GM19468 (cell line): ENCODE results near the gene MLLT10.

Experiments
- ATAC-seq: cut with Tn5 transposase; IDR thresholded peaks from one replicate; pipeline ENCODE4 v1.9.1; 2021; ENCODE audit warnings: mild to moderate bottlenecking, moderate library complexity, moderate number of reproducible peaks; ENCODE audit not compliant: unreplicated experiment; ENCODE audit errors: extremely low read depth

The MLLT10 gene

DNA sequence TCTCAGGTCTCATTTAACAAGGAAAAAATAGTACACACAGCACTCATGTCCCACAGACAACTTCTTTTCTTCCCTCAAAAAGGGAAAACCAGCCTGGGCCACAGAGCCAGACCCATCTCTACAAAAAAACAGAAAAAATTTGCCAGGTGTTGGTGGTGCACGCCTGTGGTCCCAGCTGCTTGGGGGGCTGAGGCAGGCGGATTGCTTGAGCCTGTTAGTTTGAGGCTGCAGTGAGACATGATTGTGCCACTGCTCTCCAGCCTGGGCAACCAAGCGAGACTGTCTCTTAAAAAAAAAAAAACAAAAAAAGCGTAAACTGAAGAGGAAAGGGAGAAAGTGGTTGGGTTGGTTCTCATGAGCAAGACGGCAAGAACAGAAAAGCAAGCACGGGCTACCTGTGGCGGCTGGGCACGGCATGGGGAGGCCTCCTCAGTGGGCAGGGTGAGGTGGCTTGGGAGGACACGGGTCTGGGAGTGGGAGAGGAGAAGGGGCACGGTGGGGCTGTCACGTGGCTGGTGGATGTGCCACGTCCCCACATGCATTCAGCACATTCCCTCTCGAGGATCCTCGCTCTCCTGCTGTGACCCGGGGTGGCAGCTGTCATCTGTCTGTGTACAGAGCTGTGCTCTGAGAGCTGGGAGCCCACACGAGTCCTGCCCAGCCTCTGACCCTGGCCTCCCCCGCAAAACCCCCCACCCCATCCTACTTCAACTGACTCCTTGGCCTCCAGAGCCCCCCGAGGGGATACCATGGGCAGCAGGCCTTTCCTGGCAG lies 219.7 kb downstream of the MLLT10 start:
- ATAC-seq: no peak

DNA sequence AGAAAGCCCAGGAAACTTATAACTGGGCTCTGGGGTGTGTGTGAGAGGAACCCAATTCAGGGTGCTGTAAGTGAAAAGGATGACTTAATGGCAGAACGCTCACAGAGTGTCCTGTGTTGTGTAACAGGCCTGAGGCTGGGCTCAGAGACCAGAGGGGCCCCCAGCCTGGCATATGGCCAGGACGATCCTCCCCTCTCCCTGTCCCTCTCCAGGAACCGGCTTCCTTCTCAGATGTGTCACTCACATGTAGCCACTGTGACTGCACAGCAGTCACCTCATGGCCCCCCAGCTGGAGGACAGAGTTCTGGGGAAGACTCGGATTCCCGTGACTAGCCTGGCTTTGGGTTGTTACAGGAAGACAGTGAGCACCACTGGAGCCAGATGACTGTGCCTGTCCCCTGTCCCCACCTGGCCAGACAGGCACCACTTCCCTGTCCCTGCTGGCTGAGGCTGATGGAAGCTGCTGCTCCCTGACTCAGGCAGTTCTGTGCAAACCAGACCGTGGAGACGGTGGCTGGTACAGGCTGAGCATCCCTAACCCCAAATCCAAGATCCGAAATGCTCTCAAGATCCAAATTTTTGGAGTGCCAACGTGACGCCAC lies 220.5 kb downstream of the MLLT10 start:
- ATAC-seq: no peak

DNA sequence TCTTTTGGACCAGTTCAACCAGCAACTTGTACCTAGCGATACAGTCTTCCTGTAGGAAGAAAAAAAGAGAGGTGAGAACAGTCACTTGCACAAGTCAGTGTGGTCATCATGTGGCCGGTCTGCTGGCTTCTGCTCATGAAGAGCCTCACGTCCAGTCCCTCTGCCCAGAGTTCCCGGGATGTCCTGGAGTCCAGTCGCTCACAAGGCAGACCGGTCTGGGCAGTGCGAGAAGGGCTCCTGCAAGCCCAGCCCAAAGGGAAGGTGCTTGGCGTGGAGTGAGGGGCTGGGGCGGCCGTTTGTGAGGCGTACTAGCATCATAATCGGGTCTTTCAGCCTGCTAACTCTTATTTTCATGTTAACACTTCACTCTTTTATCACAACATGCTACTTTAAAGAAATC lies 222.7 kb downstream of the MLLT10 start:
- no peak for ATAC-seq

DNA sequence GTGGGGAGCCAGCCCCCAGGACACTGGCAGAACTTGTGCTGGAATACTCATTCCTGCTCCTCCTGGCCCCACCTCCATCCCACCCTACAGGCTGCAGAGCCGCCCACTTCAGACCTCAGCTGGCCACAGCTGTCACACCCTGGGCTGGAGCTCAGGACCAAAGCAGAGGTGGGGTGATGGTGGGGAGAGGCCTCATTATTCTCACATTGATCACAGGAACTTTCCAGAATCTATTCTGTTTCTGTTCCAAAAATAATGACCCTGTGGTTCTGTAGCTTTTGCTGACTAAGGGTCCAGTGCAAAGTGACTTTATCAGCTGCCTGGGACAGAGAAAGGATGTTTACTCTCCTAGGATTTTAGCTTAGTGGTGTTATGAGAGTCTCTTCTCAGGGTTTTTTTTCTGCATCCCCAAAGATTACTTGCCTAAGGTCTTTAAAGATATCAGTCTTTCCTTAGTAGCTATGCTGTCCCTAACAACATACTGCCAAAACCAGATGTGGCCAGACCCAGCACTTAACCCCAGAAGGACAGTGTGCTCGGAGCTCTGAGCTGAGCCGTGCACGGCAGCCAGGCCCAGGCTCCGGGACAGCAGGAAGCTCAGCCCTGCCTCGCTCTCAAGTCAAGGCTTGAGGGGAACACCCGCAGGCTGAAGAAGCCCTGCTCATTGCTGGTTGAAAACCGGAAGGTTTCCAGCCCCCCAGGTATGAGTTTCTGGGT lies 223.3 kb downstream of the MLLT10 start:
- ATAC-seq: no peak

DNA sequence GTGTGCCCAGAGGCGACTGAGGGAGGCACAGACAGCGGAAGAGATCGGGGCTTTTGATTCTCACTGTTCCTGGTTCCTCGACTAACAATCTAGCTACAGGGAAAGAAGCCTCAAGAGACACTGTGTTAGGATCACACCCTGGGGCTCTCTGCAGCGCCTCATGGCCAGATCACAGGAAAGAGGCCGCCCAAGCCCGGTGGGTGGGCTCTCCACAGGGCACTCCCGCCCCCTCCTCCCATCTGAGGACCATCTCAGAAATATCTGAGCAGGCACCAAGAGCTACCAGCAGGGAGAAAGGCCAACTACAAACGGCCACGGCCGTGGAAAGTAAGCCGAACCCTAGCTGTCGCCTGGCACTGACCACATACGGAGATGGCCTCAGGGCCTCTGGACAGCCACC lies 224.2 kb downstream of the MLLT10 start:
- no peak for ATAC-seq

DNA sequence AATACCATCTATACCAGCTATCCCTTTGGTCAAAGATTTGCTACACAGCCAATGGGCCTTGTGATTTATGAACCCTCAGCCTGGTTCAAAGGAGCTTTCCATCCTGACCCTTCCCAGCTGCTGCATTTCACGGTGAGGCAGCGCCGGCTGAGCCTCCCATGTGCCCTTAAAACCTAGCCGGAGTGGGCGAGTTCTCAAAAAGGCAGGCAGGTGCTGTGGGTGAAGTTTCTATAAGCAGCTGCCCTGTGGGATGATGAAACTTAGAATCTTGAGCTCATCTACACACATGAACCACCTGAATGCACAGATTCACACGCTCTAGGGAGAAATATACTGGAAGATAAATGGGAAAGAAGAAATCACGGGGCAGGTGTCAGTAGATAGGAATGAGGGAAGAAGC lies 224.7 kb downstream of the MLLT10 start:
- no peak for ATAC-seq

DNA sequence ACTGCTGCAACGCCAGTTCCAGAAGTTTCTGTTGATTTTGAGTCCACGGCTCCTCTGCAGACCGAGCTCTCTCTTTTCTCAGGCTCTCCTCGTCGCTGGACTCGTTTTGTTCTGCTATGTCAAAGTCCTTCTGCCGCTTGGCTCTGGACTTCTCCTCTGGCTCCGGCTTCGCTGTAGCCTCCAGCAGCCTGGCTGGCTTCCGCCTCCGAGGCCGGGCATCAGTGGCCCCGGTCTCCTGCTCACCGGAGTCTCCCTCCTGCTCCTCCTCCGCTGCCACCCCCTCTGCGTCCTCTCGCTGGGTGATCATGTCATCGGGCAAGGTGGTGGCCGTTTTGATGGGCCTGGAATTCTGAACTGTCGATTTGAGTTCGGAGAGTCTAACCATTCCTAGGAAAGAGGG lies 225.2 kb downstream of the MLLT10 start:
- ATAC-seq: no peak

DNA sequence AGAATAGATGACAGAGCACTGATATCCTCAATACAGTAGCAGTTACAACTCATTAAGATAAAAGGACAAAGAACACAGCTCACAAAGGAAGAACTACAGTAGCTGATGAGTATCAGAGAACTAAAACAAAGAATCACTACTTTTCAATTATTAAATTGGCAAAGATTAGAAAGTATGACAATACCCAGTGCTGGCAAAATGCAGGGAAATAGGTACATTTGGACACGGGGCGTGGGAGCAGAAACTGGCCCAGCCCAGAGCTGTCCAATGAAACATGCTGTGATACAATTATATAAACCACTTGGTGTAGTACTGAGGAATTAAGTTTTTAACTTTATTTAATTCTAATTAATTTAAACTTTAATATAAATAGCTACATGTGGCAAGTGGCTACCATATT lies 226.3 kb downstream of the MLLT10 start:
- no peak for ATAC-seq

DNA sequence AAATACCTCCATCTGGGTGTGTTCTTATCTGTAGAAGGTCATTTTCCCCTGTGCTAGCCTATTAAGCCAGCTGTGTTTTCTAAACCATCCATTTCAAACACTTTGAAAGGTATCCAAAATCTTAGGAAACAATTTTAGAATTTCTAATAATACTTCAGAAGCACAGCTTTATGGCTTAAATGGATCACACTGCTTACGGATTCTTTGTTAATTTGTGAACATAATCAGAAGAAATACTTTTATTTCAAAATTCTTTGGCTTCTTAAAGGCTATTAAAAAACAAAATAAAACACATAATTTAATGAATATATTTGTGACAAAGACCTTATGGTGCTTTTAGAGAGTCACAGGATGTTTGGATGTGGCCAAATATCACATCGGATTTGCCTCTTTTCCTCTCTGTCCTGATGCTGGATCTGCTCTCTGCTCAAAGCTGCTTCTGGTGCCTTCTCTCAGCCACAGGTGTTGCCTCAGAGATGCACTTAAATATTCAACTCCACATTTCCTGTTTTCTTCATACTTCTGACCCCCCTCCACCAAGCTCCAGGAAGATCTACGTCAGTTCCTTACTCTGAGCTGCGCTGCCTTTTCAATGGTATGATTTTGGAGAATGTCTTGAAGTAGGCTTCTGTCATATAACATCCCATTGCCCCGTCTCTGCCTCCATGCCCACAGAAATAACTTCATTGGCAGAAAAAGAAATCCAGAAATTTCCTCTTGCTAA lies 230.6 kb downstream of the MLLT10 start:
- no peak for ATAC-seq

DNA sequence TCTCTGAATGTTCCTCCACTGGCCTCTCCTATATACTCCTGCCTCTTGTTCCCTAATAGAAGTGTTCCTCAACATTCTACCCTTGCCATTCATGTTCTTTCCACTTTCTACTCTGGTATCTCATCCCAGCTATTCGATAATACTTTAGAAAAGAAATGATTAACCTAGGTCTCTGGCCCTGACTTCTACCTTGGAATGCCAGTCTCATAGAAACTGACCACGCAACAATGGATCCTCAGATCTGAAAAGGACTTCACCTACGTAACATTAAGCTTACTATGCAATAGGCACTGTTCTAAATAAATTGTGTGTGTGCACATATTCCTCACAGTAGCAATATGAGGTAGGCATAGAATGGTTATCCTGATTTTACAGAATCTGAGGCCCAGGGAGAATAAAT lies 235.0 kb downstream of the MLLT10 start:
- no peak for ATAC-seq

DNA sequence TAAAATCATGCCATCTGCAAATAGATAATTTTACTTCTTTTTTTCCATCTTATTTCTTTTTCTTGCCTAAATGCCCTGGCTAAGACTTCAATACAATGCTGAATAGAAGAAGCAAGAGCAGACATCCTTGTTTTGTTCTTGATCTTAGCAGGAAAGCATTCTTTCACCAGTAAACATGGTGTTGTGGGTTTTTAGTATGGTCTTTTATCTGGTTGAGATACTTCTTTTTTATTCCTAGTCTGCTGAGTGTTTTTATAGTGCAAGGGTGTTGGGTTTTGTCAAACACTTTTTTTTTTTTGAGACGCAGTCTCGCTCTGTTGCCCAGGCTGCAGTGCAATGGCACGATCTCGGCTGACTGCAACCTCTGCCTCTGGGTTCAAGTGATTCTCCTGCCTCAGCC lies 237.2 kb downstream of the MLLT10 start:
- ATAC-seq: no peak

DNA sequence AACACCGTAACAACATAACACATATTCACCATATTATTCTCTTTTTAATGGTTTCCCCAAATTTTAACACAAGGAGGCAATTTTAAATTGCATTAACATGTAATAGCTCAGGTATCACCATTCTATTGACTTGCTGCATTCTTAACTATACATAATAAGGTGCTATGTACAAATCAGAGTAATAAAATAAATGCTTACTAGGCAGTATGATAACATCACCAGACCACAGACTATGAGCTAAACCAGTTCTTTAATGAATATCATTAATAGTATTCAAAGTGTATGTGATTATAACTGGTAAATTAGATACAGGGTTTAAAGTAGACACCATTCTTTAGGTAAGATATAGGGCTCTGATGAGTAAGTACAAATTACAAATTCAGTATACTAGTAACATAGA lies 242.9 kb downstream of the MLLT10 start:
- no peak for ATAC-seq

DNA sequence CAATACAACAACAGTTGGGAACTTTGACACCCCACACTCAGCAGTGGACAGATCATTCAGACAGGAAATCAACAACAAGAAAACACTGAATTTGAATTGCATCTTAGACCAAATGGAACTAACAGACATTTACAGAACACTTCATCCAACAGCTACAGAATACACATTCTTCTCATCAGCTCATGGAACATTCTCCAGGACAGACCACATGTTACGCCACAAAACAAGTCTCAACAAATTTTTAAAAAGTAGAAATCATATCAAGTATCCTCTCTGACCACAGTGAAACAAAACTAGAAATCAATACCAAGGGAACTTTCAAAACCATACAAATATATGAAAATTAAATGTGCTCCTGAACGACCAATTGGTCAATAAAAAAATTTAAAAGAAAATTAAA lies 257.2 kb downstream of the MLLT10 start:
- no peak for ATAC-seq
